ENCODE measurements around the gene LARGE2. TPM values are rescaled to one million over a fixed set of nuclear protein-coding genes. Genes with fewer than 3 reads are reported as not detected.

The LARGE2 gene
- total RNA-seq, 1 donor from 2014 or later = 5.0 TPM

- intact Hi-C loops (cut with DNase I) = no loop called here
These were observed 12.3 kb downstream of the LARGE2 start for GRCh38 chr11:45934580-45935318.

DNA sequence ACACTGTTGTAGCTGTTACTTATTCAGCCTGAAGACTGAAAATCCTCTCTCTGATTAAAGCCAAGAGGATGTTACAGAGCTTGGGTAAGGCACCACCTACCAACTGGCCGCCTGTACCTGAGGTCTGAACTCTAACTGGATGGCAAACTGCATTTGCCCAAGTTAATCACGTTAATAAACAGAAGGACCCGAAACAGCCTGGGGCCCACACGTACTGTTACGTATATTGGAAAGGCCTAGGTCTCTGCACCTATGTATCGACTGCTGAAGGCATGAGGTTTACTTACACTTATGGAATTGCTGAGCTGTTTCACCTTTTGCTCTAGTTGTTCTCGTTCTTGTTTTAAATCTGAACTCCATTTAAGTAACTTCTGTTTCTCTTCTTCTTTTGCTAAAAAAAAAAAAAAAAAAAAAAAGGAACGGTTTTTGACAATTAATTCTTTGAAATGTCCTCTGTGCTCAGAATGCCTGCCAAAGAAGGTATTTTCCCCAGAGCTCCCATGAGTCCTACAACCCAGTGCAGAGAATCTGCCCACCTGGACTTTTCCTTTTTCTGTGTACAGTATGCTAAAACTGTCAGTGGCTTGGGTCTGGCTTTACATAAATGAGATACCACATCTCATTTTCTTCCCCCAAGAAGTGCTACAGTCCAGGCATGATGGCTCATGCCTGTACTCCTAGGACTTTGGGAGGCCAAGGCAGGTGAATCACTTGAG is 13.1 kb downstream of the LARGE2 start:
- DNase-seq = no peak
- Histone ChIP-seq H3K9me3 (no peaks in the 10 kb centered on the region), H3K27ac (no peak overlapping the region), H3K36me3 (peaks cover 78% of the 10 kb centered on the region), H3K4me1 (peaks cover 8% of the 10 kb centered on the region), H3K27me3 (ENCODE audit: low read depth) (no peaks in the 10 kb centered on the region), H3K4me3 (no peak overlapping the region)
- ATAC-seq = no peak
- TF ChIP-seq CTCF (IDR thresholded peaks at IDR 0.05) = no peak
- intact Hi-C loops (cut with DNase I) = no loop called here

More at GRCh38 chr11:45934580-45935318, 12.3 kb downstream of the LARGE2 start:
- Histone ChIP-seq H3K4me3 (no peak overlapping the region), H3K9me3 (no peaks in the 10 kb centered on the region), H3K27ac (no peak overlapping the region), H3K36me3 (peaks cover 70% of the 10 kb centered on the region), H3K27me3 (ENCODE audit: low read depth) (no peaks in the 10 kb centered on the region), H3K4me1 (peaks cover 15% of the 10 kb centered on the region)
- ATAC-seq (no peak), DNase-seq (no peak)
- TF ChIP-seq CTCF (IDR thresholded peaks at IDR 0.05) = no peak

DNA sequence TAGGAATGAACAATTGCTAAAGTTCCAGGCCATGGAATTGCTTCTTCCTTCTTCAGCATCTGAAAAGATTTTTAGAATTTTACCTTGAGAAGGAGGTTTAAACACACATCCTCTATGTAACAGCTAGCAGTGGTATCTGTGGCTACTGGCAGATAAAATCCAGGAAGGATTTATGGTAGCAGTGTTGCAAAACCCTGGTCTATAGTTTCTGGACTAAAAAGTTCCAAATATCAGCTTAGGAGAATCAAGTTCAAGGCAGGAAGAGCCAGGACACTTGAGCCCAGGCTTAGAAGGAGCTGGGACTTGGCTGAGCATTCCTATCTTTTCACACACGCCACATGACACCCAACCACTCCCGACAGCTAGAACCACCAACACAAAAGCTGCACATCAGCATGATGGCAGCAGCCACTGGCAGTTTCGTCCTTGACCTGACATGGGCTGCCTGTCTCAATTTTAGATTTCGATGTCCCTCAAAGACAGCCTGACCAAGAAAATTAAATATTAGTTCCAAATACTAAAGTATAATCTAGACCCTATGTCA is 14.1 kb downstream of the LARGE2 start:
- Histone ChIP-seq H3K27ac (no peak overlapping the region), H3K9me3 (no peaks in the 10 kb centered on the region), H3K4me1 (no peaks in the 10 kb centered on the region), H3K36me3 (peaks cover 84% of the 10 kb centered on the region), H3K4me3 (no peak overlapping the region), H3K27me3 (ENCODE audit: low read depth) (no peaks in the 10 kb centered on the region)
- TF ChIP-seq CTCF (IDR thresholded peaks at IDR 0.05) = no peak
- ATAC-seq (no peak), DNase-seq (no peak)
- intact Hi-C loops (cut with DNase I) = no loop called here

GRCh38 chr11:45937916-45938315 is 15.5 kb downstream of the LARGE2 start:
- peaks cover 86% of the 10 kb centered on the region for H3K36me3 ChIP-seq
- no peaks in the 10 kb centered on the region for H3K4me1 ChIP-seq
- no peak overlapping the region for H3K27ac ChIP-seq
- H3K4me3 ChIP-seq = no peak overlapping the region
- no peaks in the 10 kb centered on the region for H3K9me3 ChIP-seq
- no peak for ATAC-seq
- DNase-seq = no peak
- H3K27me3 ChIP-seq (ENCODE audit: low read depth) = no peaks in the 10 kb centered on the region
- intact Hi-C loops (cut with DNase I) = no loop called here
- TF ChIP-seq CTCF (IDR thresholded peaks at IDR 0.05) = no peak

GRCh38 chr11:45939836-45940235 is 17.4 kb downstream of the LARGE2 start:
- Histone ChIP-seq H3K27ac (no peak overlapping the region), H3K4me1 (no peaks in the 10 kb centered on the region), H3K27me3 (ENCODE audit: low read depth) (no peaks in the 10 kb centered on the region), H3K36me3 (peaks cover 85% of the 10 kb centered on the region), H3K4me3 (no peak overlapping the region), H3K9me3 (no peaks in the 10 kb centered on the region)
- ATAC-seq = no peak
- TF ChIP-seq CTCF (IDR thresholded peaks at IDR 0.05) = no peak
- no peak for DNase-seq
- intact Hi-C loops (cut with DNase I) = no loop called here
